HTR-8/SVneo (cell line): ENCODE results near the gene NOTCH1.
A peak's percentile ranks its signal among the peaks of the same experiment; 100 is the strongest.

Source experiments
- DNase-seq: peaks from one replicate; pipeline ENCODE4 v3.0.0; 2011; ENCODE audit warnings: low spot score, mixed read lengths; ENCODE audit not compliant: insufficient read length
- FAIRE-seq: peaks from 2 replicates; lab custom pipeline; 2011; peaks lifted over from hg19 to GRCh38; lab: Jason Lieb, UNC

NOTCH1 gene

GRCh38 chr9:136536051-136536720, 9.7 kb downstream of the NOTCH1 start:
- FAIRE-seq: no peak

GRCh38 chr9:136535070-136535469, 10.8 kb downstream of the NOTCH1 start:
- FAIRE-seq: no peak

More at GRCh38 chr9:136536051-136536720, 9.7 kb downstream of the NOTCH1 start:
- no peak for DNase-seq

GRCh38 chr9:136534366-136534765, 11.5 kb downstream of the NOTCH1 start:
- FAIRE-seq (no peak), DNase-seq (no peak)

More at GRCh38 chr9:136535070-136535469, 10.8 kb downstream of the NOTCH1 start:
- DNase-seq: no peak

- DNase-seq: no peak
- FAIRE-seq: no peak
These were observed 12.1 kb downstream of the NOTCH1 start for GRCh38 chr9:136533775-136534157.

- FAIRE-seq: no peak
- DNase-seq: no peak
These were observed 12.8 kb downstream of the NOTCH1 start for GRCh38 chr9:136532799-136533774.

GRCh38 chr9:136531904-136532798, 13.7 kb downstream of the NOTCH1 start:
- no peak for DNase-seq
- no peak for FAIRE-seq

GRCh38 chr9:136531186-136531903, 14.5 kb downstream of the NOTCH1 start:
- FAIRE-seq: no peak

GRCh38 chr9:136530461-136531089, 15.3 kb downstream of the NOTCH1 start:
- FAIRE-seq: no peak

More at GRCh38 chr9:136531186-136531903, 14.5 kb downstream of the NOTCH1 start:
- DNase-seq: no peak

GRCh38 chr9:136529516-136530460, 16.1 kb downstream of the NOTCH1 start:
- FAIRE-seq (no peak), DNase-seq (no peak)

More at GRCh38 chr9:136530461-136531089, 15.3 kb downstream of the NOTCH1 start:
- no peak for DNase-seq

GRCh38 chr9:136528716-136529341, 17.0 kb downstream of the NOTCH1 start:
- FAIRE-seq (no peak), DNase-seq (no peak)

GRCh38 chr9:136527721-136528710, 17.8 kb downstream of the NOTCH1 start:
- DNase-seq: no peak
- FAIRE-seq: peak; percentile 46

- no peak for FAIRE-seq
- no peak for DNase-seq
These were observed 18.7 kb downstream of the NOTCH1 start for GRCh38 chr9:136527131-136527530.

- no peak for DNase-seq
- no peak for FAIRE-seq
These were observed 19.2 kb downstream of the NOTCH1 start for GRCh38 chr9:136526625-136527066.

- DNase-seq (no peak), FAIRE-seq (no peak)
These were observed 19.9 kb downstream of the NOTCH1 start for GRCh38 chr9:136525841-136526499.

- DNase-seq: no peak
- no peak for FAIRE-seq
These were observed 20.6 kb downstream of the NOTCH1 start for GRCh38 chr9:136525207-136525606.
